ENCODE data around the gene KIAA1614.

The KIAA1614 gene

DNA sequence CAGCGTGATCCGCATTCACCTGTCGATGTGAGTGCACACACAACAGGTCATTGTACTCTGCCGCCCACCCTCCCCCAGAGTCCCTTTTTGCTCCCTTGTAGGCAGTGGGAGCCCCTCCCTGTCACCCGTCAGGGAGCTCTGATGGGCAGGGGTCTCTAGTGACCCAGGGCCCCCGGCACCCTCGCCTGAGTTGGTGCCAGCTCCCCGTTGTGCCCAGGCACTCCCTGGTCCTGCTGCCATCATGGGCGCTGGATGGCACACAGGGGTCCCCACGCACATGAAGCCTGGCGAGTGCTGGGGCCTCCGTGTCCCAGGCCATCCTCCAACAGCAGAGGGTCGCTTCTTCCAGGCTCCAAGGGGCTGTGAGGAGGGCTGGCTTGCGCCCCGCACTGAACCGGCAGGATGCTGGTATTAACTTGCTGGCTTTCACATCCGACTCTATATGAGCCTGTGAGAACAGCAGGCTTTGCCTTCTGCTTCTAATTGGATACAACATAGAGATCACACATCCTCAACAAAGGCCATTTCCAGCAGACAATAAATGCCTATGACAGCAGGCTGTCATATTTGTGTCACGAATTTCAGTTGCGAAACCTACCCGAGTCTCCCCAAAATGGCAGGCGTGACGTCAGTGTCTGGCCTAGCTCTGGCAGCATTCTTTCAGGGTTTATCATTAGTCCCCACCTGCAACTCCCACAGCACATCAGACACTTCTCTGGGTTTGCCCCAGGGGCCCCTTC, 35.4 kb downstream of the KIAA1614 start:
- Histone ChIP-seq H3K27me3 (ENCODE audit: insufficient read depth, low read depth, severe bottlenecking) (no peaks in the 10 kb centered on the region), H3K36me3 (peaks cover 18% of the 10 kb centered on the region), H3K9me3 (ENCODE audit: severe bottlenecking) (no peaks in the 10 kb centered on the region), H3K27ac (no peak overlapping the region), H3K4me3 (ENCODE audit: low read depth, low read length) (no peak overlapping the region)
- DNase-seq = no peak
- TF ChIP-seq, protein P1, sequence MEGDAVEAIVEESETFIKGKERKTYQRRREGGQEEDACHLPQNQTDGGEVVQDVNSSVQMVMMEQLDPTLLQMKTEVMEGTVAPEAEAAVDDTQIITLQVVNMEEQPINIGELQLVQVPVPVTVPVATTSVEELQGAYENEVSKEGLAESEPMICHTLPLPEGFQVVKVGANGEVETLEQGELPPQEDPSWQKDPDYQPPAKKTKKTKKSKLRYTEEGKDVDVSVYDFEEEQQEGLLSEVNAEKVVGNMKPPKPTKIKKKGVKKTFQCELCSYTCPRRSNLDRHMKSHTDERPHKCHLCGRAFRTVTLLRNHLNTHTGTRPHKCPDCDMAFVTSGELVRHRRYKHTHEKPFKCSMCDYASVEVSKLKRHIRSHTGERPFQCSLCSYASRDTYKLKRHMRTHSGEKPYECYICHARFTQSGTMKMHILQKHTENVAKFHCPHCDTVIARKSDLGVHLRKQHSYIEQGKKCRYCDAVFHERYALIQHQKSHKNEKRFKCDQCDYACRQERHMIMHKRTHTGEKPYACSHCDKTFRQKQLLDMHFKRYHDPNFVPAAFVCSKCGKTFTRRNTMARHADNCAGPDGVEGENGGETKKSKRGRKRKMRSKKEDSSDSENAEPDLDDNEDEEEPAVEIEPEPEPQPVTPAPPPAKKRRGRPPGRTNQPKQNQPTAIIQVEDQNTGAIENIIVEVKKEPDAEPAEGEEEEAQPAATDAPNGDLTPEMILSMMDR (IDR thresholded peaks at IDR 0.05; ENCODE audit: low read depth, low read length) = no peak

DNA sequence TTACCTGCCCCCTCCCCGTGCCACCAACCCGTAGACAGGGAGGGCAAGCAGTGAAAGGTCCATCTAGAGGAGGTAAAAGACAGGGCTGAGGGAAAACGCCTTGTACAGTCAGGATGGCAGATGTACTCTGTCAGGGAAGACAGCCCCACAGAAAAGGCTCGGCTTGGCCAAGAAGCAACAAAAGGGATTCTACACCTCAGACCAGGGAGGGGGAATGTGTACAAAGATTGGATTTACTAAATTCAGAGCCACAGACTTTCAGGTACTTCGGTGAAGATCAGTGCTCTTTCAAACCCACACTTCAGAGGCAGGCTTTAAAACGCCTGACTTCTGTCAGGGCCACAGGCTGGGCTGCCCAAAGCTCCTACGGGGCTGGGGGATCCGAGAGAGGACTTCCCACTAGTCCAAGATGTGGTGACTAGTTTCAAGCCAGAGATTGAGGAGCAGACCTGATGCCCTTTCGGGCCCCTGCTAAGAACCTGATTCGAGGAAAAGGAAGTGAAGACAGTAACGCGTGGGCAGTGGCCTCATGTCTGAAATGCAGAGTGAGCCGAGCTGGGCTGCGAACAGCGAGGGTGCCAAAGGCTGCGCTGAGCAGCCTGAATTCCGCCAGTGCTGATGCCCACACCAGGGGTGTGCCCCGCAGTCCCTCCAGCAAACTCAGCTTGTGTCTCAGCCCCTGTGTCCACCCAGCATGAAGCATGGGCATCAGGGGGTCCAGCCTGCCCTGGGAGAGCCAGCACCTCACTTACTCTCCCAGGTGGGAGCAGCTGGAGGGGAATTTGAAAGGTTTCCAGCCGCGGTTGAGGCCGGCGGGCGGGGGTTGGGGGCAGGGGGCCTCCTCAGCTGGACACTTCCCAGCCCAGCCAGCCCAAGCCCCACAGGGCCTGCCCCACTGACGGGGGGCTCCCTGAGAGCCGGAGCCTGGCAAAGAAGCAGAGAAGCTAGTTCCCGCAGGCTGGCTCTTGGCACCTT, 36.2 kb downstream of the KIAA1614 start:
- peaks cover 18% of the 10 kb centered on the region for H3K36me3 ChIP-seq
- no peaks in the 10 kb centered on the region for H3K9me3 ChIP-seq (ENCODE audit: severe bottlenecking)
- no peaks in the 10 kb centered on the region for H3K27me3 ChIP-seq (ENCODE audit: insufficient read depth, low read depth, severe bottlenecking)
- H3K27ac ChIP-seq = no peak overlapping the region
- no peak for DNase-seq
- TF ChIP-seq, protein P1 (IDR thresholded peaks at IDR 0.05; ENCODE audit: low read depth, low read length) = no peak
- no peak overlapping the region for H3K4me3 ChIP-seq (ENCODE audit: low read depth, low read length)

DNA sequence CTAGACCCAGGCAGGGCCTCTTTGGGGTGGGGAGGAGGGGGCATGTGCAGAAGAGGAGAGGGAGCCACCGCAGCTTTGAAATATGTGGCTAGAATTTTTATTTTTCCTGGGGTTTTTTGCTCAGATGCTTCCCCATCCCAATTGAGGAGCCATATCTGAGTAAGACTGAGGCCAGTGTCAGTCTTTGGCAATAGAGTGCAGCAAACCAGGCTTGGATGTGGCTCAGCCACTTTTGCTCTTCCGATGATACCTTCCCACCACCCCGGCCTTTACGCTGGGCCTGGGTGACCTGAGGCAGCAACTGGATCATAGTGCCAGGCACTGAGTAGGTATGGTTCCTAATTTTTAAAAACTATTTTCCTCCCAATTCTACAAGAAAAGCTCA, 36.9 kb downstream of the KIAA1614 start:
- TF ChIP-seq, protein P1 (IDR thresholded peaks at IDR 0.05; ENCODE audit: low read depth, low read length) = no peak
- no peak overlapping the region for H3K27ac ChIP-seq

DNA sequence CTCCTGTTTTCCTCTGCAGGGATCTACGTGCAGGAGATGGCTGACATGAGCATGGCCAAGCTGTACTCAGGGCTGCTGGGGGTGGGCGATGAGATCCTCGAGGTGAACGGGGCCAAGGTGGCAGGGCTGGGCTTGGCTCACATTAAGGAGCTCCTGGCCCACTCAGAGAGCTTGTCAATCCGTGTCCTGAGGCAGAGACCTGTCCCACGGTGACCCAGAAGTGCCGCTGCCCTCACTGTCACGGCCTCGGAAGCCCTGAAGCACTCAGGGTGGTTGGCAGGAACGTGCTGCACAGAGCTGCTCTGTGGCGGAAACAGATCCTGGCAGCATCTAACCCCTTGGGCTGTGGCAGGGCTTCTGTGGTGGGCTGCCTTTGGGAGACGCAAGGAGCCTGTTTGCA, 37.6 kb downstream of the KIAA1614 start:
- H3K4me3 ChIP-seq (ENCODE audit: low read depth, low read length) = no peak overlapping the region
- TF ChIP-seq, protein P1 (IDR thresholded peaks at IDR 0.05; ENCODE audit: low read depth, low read length) = no peak
- no peaks in the 10 kb centered on the region for H3K27me3 ChIP-seq (ENCODE audit: insufficient read depth, low read depth, severe bottlenecking)
- no peak for DNase-seq
- H3K27ac ChIP-seq = no peak overlapping the region
- H3K9me3 ChIP-seq (ENCODE audit: severe bottlenecking) = no peaks in the 10 kb centered on the region
- H3K36me3 ChIP-seq = peaks cover 10% of the 10 kb centered on the region

More for the DNA sequence above, 36.9 kb downstream of the KIAA1614 start:
- DNase-seq = no peak
- H3K36me3 ChIP-seq = peaks cover 11% of the 10 kb centered on the region
- H3K27me3 ChIP-seq (ENCODE audit: insufficient read depth, low read depth, severe bottlenecking) = no peaks in the 10 kb centered on the region
- H3K9me3 ChIP-seq (ENCODE audit: severe bottlenecking) = no peaks in the 10 kb centered on the region
- no peak overlapping the region for H3K4me3 ChIP-seq (ENCODE audit: low read depth, low read length)

DNA sequence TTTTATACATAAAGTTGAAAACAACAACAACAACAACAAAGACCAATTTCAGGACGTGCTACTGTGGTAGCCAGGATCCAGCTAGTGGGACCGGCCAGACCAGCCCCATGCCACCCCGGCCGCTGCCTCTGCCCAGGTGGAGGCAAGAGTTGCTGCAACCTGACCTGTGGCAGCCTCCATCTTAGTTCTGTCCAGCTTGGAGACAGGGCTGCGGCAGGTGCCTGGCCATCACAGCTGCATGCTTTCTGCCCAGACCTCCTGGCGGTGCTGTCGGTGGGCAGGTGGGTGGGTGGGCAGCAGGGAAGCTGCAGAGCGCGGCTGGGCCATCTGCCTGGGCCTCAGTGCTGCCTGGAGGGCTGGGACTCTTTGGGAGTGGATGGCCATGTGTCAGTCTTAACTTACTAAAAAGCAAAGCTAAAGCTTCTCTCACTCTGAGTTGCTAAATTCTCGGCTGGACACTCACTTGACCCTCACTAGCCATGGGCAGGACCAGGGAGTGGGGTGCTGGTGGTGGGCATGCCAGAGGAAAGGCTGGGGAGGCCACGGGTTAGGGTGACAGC, 38.6 kb downstream of the KIAA1614 start:
- no peak overlapping the region for H3K27ac ChIP-seq
- TF ChIP-seq, protein P1 (IDR thresholded peaks at IDR 0.05; ENCODE audit: low read depth, low read length) = no peak
- no peak overlapping the region for H3K4me3 ChIP-seq (ENCODE audit: low read depth, low read length)
- no peaks in the 10 kb centered on the region for H3K27me3 ChIP-seq (ENCODE audit: insufficient read depth, low read depth, severe bottlenecking)
- peaks cover 4% of the 10 kb centered on the region for H3K36me3 ChIP-seq
- no peak for DNase-seq
- no peaks in the 10 kb centered on the region for H3K9me3 ChIP-seq (ENCODE audit: severe bottlenecking)

Data from WERI-Rb-1 (cell line).